ENCODE measurements around the gene MLH3. TPM values are rescaled to one million over a fixed set of nuclear protein-coding genes. Genes with fewer than 3 reads are reported as not detected.
A peak's percentile ranks its signal among the peaks of the same experiment; 100 is the strongest.

MLH3 gene
- total and polyA plus RNA-seq, 2 donors (not counting 1 experiment from before 2014, with no cell fraction given), result 12.2 to 53.8 TPM

DNA sequence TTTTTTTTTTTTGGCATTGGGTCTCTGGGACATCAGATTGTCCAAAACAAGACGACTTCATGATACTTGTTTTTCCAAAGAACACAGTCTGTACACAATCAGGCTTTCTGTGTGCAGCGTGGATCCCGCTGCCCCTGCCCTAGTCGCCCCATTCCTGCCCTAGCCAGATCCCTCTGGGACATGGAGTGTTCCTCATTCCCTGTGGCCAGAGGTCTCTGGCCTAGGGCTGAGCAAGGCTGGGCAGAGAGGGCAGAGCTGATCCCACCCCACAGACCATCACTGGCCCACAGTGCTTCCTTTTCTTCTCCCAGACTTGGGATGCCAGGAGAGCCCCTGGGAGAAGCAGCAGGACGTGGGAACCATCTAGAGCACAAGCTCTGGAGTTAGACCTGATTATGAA, 69.4 kb downstream of the MLH3 start:
- no peak overlapping the region for H3K27ac ChIP-seq (ENCODE audit: insufficient read depth, low read length)
- TF ChIP-seq CTCF (conservative IDR thresholded peaks at IDR 0.05 in 1 of 2, IDR thresholded peaks at IDR 0.05 in 1 of 2; ENCODE audit: low read depth in 1 of 2, low read length in 2 of 2) (no peak), EZH2 (IDR thresholded peaks at IDR 0.05; ENCODE audit: low read length, missing control alignments) (no peak)
- H4K20me1 ChIP-seq (ENCODE audit: control insufficient read depth, extremely low read depth, insufficient read depth, low read length), result no peaks in the 10 kb centered on the region
- no peaks in the 10 kb centered on the region for H3K4me1 ChIP-seq (ENCODE audit: control insufficient read depth, extremely low read depth, insufficient read depth, low read length)
- no peak overlapping the region for H3K9ac ChIP-seq (ENCODE audit: insufficient read depth, low read length)
- no peaks in the 10 kb centered on the region for H3K36me3 ChIP-seq (ENCODE audit: control insufficient read depth, insufficient read depth, low read length)
- no peaks in the 10 kb centered on the region for H3K9me3 ChIP-seq (ENCODE audit: control insufficient read depth, insufficient read depth, low read depth, low read length)
- H3K79me2 ChIP-seq (ENCODE audit: control insufficient read depth, insufficient read depth, low read length), result no peaks in the 10 kb centered on the region
- H3K4me2 ChIP-seq (ENCODE audit: extremely low read depth, insufficient read depth, low read length), result no peak overlapping the region
- no peak overlapping the region for H2AFZ ChIP-seq (ENCODE audit: low read length)
- no peak for DNase-seq (ENCODE audit: low read depth in 2 of 2)
- no peaks in the 10 kb centered on the region for H3K27me3 ChIP-seq (ENCODE audit: control insufficient read depth, insufficient read depth, low read length)
- no peak overlapping the region for H3K4me3 ChIP-seq (replicated peaks in 1 of 4; ENCODE audit: control extremely low read depth in 1 of 4, insufficient read depth in 1 of 4, low read depth in 3 of 4, low read length in 4 of 4)

- H3K4me2 ChIP-seq (ENCODE audit: extremely low read depth, insufficient read depth, low read length), result peak overlapping the region; percentile 35
- DNase-seq (ENCODE audit: low read depth in 2 of 2), result no peak
Observed at GRCh38 chr14:74981462-74981782, 69.8 kb downstream of the MLH3 start.

DNA sequence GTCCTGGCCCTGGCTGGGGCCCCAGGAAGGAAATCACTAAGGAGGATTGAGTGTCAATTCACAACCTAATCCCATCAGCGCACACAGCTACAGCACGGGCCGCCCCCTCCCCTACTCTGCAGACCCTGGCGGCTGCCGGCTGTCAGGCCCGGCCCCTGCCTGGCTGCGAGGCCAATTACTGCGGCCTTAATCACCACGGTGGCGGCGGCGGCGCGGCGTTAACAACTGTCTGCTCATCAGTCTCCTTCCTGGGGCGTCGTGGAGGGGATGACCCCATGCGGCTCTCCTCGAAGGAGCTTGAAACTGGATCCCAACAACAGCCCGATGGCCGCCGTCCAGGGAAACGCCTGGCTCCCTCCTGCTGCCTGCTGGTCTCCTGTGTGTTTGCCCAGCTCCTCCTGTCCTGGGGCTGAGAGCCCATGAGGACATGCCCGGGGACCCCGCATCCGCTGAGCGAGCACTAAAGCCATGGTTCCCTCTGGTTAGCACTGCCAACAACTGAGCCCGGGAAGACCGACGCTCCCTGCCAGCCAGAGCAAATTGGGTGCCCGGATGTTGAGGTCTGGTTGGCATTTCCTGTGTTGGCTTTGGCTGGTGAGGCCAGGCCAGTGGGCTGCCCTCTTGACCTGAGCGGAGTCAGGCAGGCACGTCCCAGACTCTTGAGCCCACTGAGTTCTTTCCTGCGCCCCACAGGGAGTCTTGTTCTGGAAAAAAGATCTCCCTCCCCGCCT, 70.4 kb downstream of the MLH3 start:
- Histone ChIP-seq H3K4me2 (ENCODE audit: extremely low read depth, insufficient read depth, low read length) (peak overlapping the region; percentile 35), H3K9me3 (ENCODE audit: control insufficient read depth, insufficient read depth, low read depth, low read length) (no peaks in the 10 kb centered on the region), H3K4me1 (ENCODE audit: control insufficient read depth, extremely low read depth, insufficient read depth, low read length) (no peaks in the 10 kb centered on the region), H3K36me3 (ENCODE audit: control insufficient read depth, insufficient read depth, low read length) (no peaks in the 10 kb centered on the region), H3K9ac (ENCODE audit: insufficient read depth, low read length) (no peak overlapping the region), H3K79me2 (ENCODE audit: control insufficient read depth, insufficient read depth, low read length) (no peaks in the 10 kb centered on the region), H3K27me3 (ENCODE audit: control insufficient read depth, insufficient read depth, low read length) (no peaks in the 10 kb centered on the region), H4K20me1 (ENCODE audit: control insufficient read depth, extremely low read depth, insufficient read depth, low read length) (no peaks in the 10 kb centered on the region), H2AFZ (ENCODE audit: low read length) (peak overlapping the region; percentile 39), H3K4me3 (replicated peaks in 1 of 4; ENCODE audit: control extremely low read depth in 1 of 4, insufficient read depth in 1 of 4, low read depth in 3 of 4, low read length in 4 of 4) (no peak overlapping the region), H3K27ac (ENCODE audit: insufficient read depth, low read length) (no peak overlapping the region)
- peak; percentile 64 to 72 for DNase-seq (ENCODE audit: low read depth in 2 of 2)
- TF ChIP-seq EZH2 (IDR thresholded peaks at IDR 0.05; ENCODE audit: low read length, missing control alignments), result no peak

More at GRCh38 chr14:74981462-74981782, 69.8 kb downstream of the MLH3 start:
- Histone ChIP-seq H3K36me3 (ENCODE audit: control insufficient read depth, insufficient read depth, low read length) (no peaks in the 10 kb centered on the region), H3K27me3 (ENCODE audit: control insufficient read depth, insufficient read depth, low read length) (no peaks in the 10 kb centered on the region), H3K9me3 (ENCODE audit: control insufficient read depth, insufficient read depth, low read depth, low read length) (no peaks in the 10 kb centered on the region), H3K79me2 (ENCODE audit: control insufficient read depth, insufficient read depth, low read length) (no peaks in the 10 kb centered on the region), H2AFZ (ENCODE audit: low read length) (no peak overlapping the region), H4K20me1 (ENCODE audit: control insufficient read depth, extremely low read depth, insufficient read depth, low read length) (no peaks in the 10 kb centered on the region), H3K4me3 (replicated peaks in 1 of 4; ENCODE audit: control extremely low read depth in 1 of 4, insufficient read depth in 1 of 4, low read depth in 3 of 4, low read length in 4 of 4) (no peak overlapping the region), H3K4me1 (ENCODE audit: control insufficient read depth, extremely low read depth, insufficient read depth, low read length) (no peaks in the 10 kb centered on the region), H3K9ac (ENCODE audit: insufficient read depth, low read length) (no peak overlapping the region), H3K27ac (ENCODE audit: insufficient read depth, low read length) (no peak overlapping the region)
- TF ChIP-seq EZH2 (IDR thresholded peaks at IDR 0.05; ENCODE audit: low read length, missing control alignments) (no peak), CTCF (conservative IDR thresholded peaks at IDR 0.05 in 1 of 2, IDR thresholded peaks at IDR 0.05 in 1 of 2; ENCODE audit: low read depth in 1 of 2, low read length in 2 of 2) (no peak)

Data from fibroblast of lung (primary cell).